HepG2 (cell line): ENCODE results near the gene TUSC7. TPM values are rescaled to one million over a fixed set of nuclear protein-coding genes. Genes with fewer than 3 reads are reported as not detected.

Experiments used
- ATAC-seq: fragments of 200-7000 bp; cut with Tn5 transposase; 3 replicates; pipeline ENCODE4 v1.9.1; 2020; ENCODE audit warnings: mild to moderate bottlenecking, moderate library complexity
- BruUV-seq: library from RNA; stranded (reverse); fragments of 400-500 nt; replicated peaks from 2 replicates; lab custom pipeline; 2021; lab: Mats Ljungman, UMichigan
- CTCF ChIA-PET: fragments of 300-600 bp; formaldehyde crosslinking; extraction: SDS; loops from one replicate; lab custom pipeline; 2021; ENCODE audit warnings: low total read pairs, inconsistent platforms, low intra/inter-chr PET ratio; lab: Yijun Ruan, JAX
- POLR2A ChIA-PET: fragments of 350-600 bp; sonication (Branson Sonifier 250); formaldehyde crosslinking; loops from one replicate; lab custom pipeline; 2020; ENCODE audit warnings: antibody characterized with exemption, inconsistent platforms; lab: Yijun Ruan, JAX
- DNase-seq: peaks from one replicate; pipeline ENCODE4 v3.0.0-alpha.2; 2015; ENCODE audit warnings: low spot score
- FAIRE-seq: peaks from 3 replicates; lab custom pipeline; 2011; peaks lifted over from hg19 to GRCh38; lab: Jason Lieb, UNC
- H2AFZ ChIP-seq: one replicate; pipeline ENCODE4 v1.6.1; 2011; ENCODE audit warnings: low read length, inconsistent platforms
- H3K27ac ChIP-seq: fragments of 300-600 bp; 3 replicates; pipeline ENCODE4 v1.8.0; 2011; ENCODE audit warnings: mixed run types, mild to moderate bottlenecking, mixed read lengths, low read length, inconsistent platforms; ENCODE audit not compliant: insufficient read depth; ENCODE audit errors: extremely low read length
- H3K27me3 ChIP-seq, 2 experiments: fragments of 200-600 bp in 1 of 2; 2 replicates in 1 of 2; 3 replicates in 1 of 2; pipeline versions ENCODE4 v1.6.0 to v1.8.0; 2011; ENCODE audit warnings: low read length in 2 of 2, mild to moderate bottlenecking in 2 of 2, moderate library complexity in 2 of 2, inconsistent platforms in 1 of 2; ENCODE audit not compliant: insufficient read depth in 2 of 2, control insufficient read depth in 1 of 2
- H3K36me3 ChIP-seq, 2 experiments: fragments of 200-600 bp in 1 of 2; replicated peaks in 1 of 2; 2 replicates in 1 of 2; 3 replicates in 1 of 2; pipeline versions ENCODE4 v1.5.1 to v1.8.0; 2011; ENCODE audit warnings: low read length in 2 of 2, inconsistent platforms in 1 of 2; ENCODE audit not compliant: insufficient read depth in 2 of 2, control insufficient read depth in 1 of 2
- H3K4me1 ChIP-seq: 2 replicates; pipeline ENCODE4 v1.5.1; 2012; ENCODE audit warnings: low read length, inconsistent platforms; ENCODE audit not compliant: insufficient read depth
- H3K4me2 ChIP-seq: 2 replicates; pipeline ENCODE4 v1.6.0; 2011; ENCODE audit warnings: low read depth, low read length, inconsistent platforms
- H3K4me3 ChIP-seq, 3 experiments: fragments of 200-600 bp in 1 of 3; sonication (generic), shearing (Covaris generic) in 1 of 3; replicated peaks in 1 of 3; 2 replicates each; pipeline ENCODE4 v1.5.1; 2011 to 2016; ENCODE audit warnings: low read length in 3 of 3, inconsistent platforms in 2 of 3, low read depth in 2 of 3, mild to moderate bottlenecking in 2 of 3, control low read depth in 1 of 3, mixed read lengths in 1 of 3; ENCODE audit not compliant: insufficient read depth in 1 of 3
- H3K79me2 ChIP-seq: one replicate; pipeline ENCODE4 v1.6.1; 2011; ENCODE audit warnings: low read length, inconsistent platforms; ENCODE audit not compliant: insufficient read depth
- H3K9ac ChIP-seq: 2 replicates; pipeline ENCODE4 v1.6.0; 2011; ENCODE audit warnings: mild to moderate bottlenecking, low read depth, low read length, inconsistent platforms; ENCODE audit not compliant: insufficient read depth
- H3K9me3 ChIP-seq: 2 replicates; pipeline ENCODE4 v1.5.1; 2012; ENCODE audit warnings: mild to moderate bottlenecking, low read length
- H4K20me1 ChIP-seq: 2 replicates; pipeline ENCODE4 v1.6.0; 2011; ENCODE audit warnings: inconsistent platforms, mild to moderate bottlenecking, low read length, moderate library complexity; ENCODE audit not compliant: insufficient read depth
- CEBPB ChIP-seq: IDR thresholded peaks from 2 replicates; pipeline ENCODE4 v1.6.1; 2011; ENCODE audit warnings: low read depth, low read length, improper control_type of control experiment, borderline replicate concordance
- ZNF263 ChIP-seq: sonication (generic); formaldehyde crosslinking; IDR thresholded peaks from 2 replicates; pipeline ENCODE4 v1.4.0; 2020; ENCODE audit warnings: missing genetic modification reagents
- ZNF264 ChIP-seq: sonication (generic); formaldehyde crosslinking; IDR thresholded peaks from 2 replicates; pipeline ENCODE4 v1.4.0; 2020; ENCODE audit warnings: missing genetic modification reagents
- WGBS: methylation state at CpG from one replicate; pipeline ENCODE4 v1.1.6; 2017; ENCODE audit warnings: low lambda C conversion rate; 5-methylcytosine and 5-hydroxymethylcytosine counted together
- in situ Hi-C: cut with HindIII; loops from 2 replicates; pipeline ENCODE4 v1.10.0; 2017; ENCODE audit warnings: low pct_unique_long_range_greater_than_20kb; ENCODE audit not compliant: extremely low pct_ligation_motif_present
- intact Hi-C: fragments of 100-400 bp; cut with micrococcal nuclease; formaldehyde crosslinking; loops from one replicate; pipeline ENCODE4 v1.10.0; 2022; ENCODE audit not compliant: unreplicated experiment
- polyA plus RNA-seq, 8 experiments: library from polyadenylated mRNA; depleted of rRNA in 3 of 8; stranded (reverse) in 7 of 8; unstranded in 1 of 8; fragments of >200 nt; fragmentation: Illumina TruSeq in 4 of 8; extraction: Trizol in 4 of 8; gene quantifications; 2 replicates each; pipeline versions ENCODE4 v1.2.1 to v1.2.3, GENCODE V29; 2011 to 2016; ENCODE audit warnings: low read depth in 4 of 8, missing spikeins in 1 of 8, mixed read lengths in 1 of 8; ENCODE audit not compliant: insufficient read depth in 1 of 8
- total RNA-seq, 5 experiments: library from RNA; depleted of rRNA; stranded (reverse); fragments of >200 nt; fragmentation: Illumina TruSeq; extraction: Trizol; gene quantifications; 2 replicates each; pipeline ENCODE4 v1.2.3, GENCODE V29; 2016; ENCODE audit warnings: low read depth in 1 of 5

The TUSC7 gene
- total and polyA plus RNA-seq, 2 of the 13 experiments (the other 11 are each of a cell fraction or from before 2014, with no cell fraction given): not detected

DNA sequence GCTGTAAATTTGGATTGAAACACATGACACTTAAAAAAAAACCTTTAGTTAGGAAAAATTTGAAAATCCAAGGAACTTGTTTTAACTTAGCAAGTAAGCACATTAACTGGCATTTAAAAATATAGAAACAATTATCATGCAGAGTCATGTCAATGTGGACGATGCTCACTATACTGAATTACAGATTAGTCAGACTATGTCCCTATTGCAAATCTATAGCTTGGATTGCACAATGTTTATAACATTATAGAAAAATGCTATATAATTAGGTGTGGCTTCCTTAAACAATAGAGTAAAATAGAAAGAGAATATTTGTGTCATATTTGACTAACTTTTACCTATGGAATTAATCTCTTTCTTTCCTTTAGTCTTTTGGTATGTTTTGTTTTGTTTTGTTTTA lies 48.4 kb upstream of the TUSC7 start:
- no peaks in the 10 kb centered on the region for H3K36me3 ChIP-seq
- no peak overlapping the region for H3K4me3 ChIP-seq
- ATAC-seq: no peak
- POLR2A ChIA-PET: no interaction called here
- H3K4me2 ChIP-seq: no peak overlapping the region
- in situ Hi-C loops (no loop called here), intact Hi-C loops (no loop called here)
- no peaks in the 10 kb centered on the region for H3K79me2 ChIP-seq
- H3K27ac ChIP-seq: no peak overlapping the region
- H4K20me1 ChIP-seq: no peaks in the 10 kb centered on the region
- BruUV-seq: no TSS peak
- WGBS: 0% methylated on average over 1 of the region's 1 CpG
- DNase-seq: no peak
- H3K27me3 ChIP-seq: no peaks in the 10 kb centered on the region; a peak in 1 of 5 replicates
- H3K9me3 ChIP-seq: no peaks in the 10 kb centered on the region
- CTCF ChIA-PET: no interaction called here
- no peak for FAIRE-seq
- H2AFZ ChIP-seq: no peak overlapping the region
- H3K9ac ChIP-seq: no peak overlapping the region
- H3K4me1 ChIP-seq: no peaks in the 10 kb centered on the region
- TF ChIP-seq ZNF264 (no peak), CEBPB (peak; percentile 50; the same call in 1 of the 2 replicates)

DNA sequence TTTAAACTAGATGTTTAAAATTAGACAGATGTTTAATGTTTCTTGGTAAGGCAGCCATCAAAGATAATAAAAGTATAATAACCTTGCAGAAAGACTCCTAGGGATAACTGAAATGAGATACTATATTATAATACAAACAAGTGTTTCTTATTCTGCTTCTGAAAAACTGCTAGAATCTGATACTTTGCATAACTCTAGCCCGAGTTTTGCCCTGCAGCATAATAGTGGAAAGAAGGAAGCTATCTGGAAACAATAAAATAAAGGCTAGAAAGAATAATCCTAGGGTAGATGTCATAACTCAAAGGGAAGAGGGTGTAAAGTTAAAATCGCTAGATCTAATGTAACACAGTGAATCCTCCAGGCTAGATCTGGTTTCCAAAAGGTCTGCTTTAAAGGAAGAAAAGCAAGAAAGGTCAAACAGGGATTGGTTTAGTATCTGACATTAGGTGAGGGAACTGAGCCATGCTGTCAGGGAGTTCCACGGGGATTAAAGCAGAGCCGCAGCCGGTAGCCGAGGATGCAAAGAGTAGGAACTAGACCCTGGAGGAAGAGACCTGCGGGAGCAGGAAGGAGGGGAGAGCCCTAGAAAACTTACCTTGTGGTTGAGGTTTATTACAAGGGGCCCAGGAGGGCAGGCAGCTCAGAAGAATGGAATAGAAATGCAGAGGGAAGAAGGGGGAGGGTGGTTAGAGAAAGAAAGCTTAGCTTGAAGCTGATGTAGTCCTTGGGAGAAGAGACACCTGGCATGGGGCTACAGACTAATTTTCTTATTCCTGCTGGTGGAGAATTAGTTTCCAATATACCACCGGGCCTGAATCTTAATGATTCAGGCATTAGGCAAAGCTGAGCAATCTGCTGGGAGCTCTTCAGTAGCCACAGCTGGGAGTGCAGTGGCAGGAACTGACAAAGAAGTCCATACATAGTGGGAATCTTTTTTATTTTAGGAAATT lies 46.1 kb upstream of the TUSC7 start:
- TF ChIP-seq ZNF263 (CRISPR knock-in tag): no peak
- Histone ChIP-seq H3K4me1 (no peaks in the 10 kb centered on the region), H3K27ac (no peak overlapping the region), H3K4me2 (no peak overlapping the region), H4K20me1 (no peaks in the 10 kb centered on the region), H3K4me3 (no peak overlapping the region), H3K36me3 (no peaks in the 10 kb centered on the region), H3K27me3 (no peaks in the 10 kb centered on the region; a peak in 1 of 5 replicates), H3K79me2 (no peaks in the 10 kb centered on the region), H3K9me3 (no peaks in the 10 kb centered on the region), H3K9ac (no peak overlapping the region), H2AFZ (no peak overlapping the region)
- FAIRE-seq: no peak
- CTCF ChIA-PET: no interaction called here
- no TSS peak for BruUV-seq
- POLR2A ChIA-PET: no interaction called here
- no peak for ATAC-seq
- in situ Hi-C loops: no loop called here
- WGBS: 18% methylated on average over 8 of the region's 8 CpGs
- DNase-seq: no peak
- intact Hi-C loops: no loop called here
